H9 (cell line): ENCODE results near the gene COX10. TPM values are rescaled to one million over a fixed set of nuclear protein-coding genes. Genes with fewer than 3 reads are reported as not detected.

Experiments
- DNase-seq: peaks from one replicate; pipeline ENCODE4 v3.0.0-alpha.2; 2017
- H2AFZ ChIP-seq: one replicate; pipeline ENCODE4 v1.6.1; 2013; ENCODE audit warnings: mild to moderate bottlenecking, low read length, control low read depth, moderate library complexity
- H2AK5ac ChIP-seq: 2 replicates; pipeline ENCODE4 v1.6.1; 2013; ENCODE audit warnings: low read length, control low read depth, mixed read lengths; ENCODE audit not compliant: insufficient read length
- H2BK120ac ChIP-seq: one replicate; pipeline ENCODE4 v1.6.1; 2013; ENCODE audit warnings: low read depth, mild to moderate bottlenecking, low read length, control low read depth, inconsistent platforms; ENCODE audit not compliant: poor library complexity, severe bottlenecking
- H2BK12ac ChIP-seq: 2 replicates; pipeline ENCODE4 v1.6.1; 2013; ENCODE audit warnings: low read length, control low read depth, mixed read lengths, low read depth; ENCODE audit not compliant: insufficient read length
- H2BK15ac ChIP-seq: 2 replicates; pipeline ENCODE4 v1.6.1; 2013; ENCODE audit warnings: low read depth, low read length, control low read depth
- H2BK20ac ChIP-seq: one replicate; pipeline ENCODE4 v1.6.1; 2013; ENCODE audit warnings: low read depth, mild to moderate bottlenecking, low read length, control low read depth, inconsistent platforms; ENCODE audit not compliant: poor library complexity, severe bottlenecking
- H2BK5ac ChIP-seq: 2 replicates; pipeline ENCODE4 v1.6.1; 2013; ENCODE audit warnings: low read length, control low read depth, mixed read lengths; ENCODE audit not compliant: insufficient read length
- H3K14ac ChIP-seq: 2 replicates; pipeline ENCODE4 v1.6.1; 2013; ENCODE audit warnings: low read length, control low read depth; ENCODE audit not compliant: insufficient read depth
- H3K18ac ChIP-seq: 2 replicates; pipeline ENCODE4 v1.6.1; 2013; ENCODE audit warnings: low read depth, mild to moderate bottlenecking, mixed read lengths, low read length, control low read depth; ENCODE audit not compliant: insufficient read length
- H3K23ac ChIP-seq: 2 replicates; pipeline ENCODE4 v1.6.1; 2013; ENCODE audit warnings: low read length, control low read depth, mixed read lengths, low read depth; ENCODE audit not compliant: insufficient read length
- H3K23me2 ChIP-seq: 2 replicates; pipeline ENCODE4 v1.6.1; 2013; ENCODE audit warnings: low read depth, mild to moderate bottlenecking, mixed read lengths, low read length, control low read depth; ENCODE audit not compliant: insufficient read length, poor library complexity, severe bottlenecking
- H3K27ac ChIP-seq: 2 replicates; pipeline ENCODE4 v1.5.1; 2013; ENCODE audit warnings: low read length, control low read depth, mixed read lengths, low read depth; ENCODE audit not compliant: insufficient read length
- H3K27me3 ChIP-seq: 2 replicates; pipeline ENCODE4 v1.6.1; 2013; ENCODE audit warnings: low read length, control low read depth, inconsistent platforms; ENCODE audit not compliant: insufficient read depth
- H3K4ac ChIP-seq: 2 replicates; pipeline ENCODE4 v1.6.1; 2013; ENCODE audit warnings: low read depth, mild to moderate bottlenecking, control low read depth, inconsistent platforms, low read length, moderate library complexity
- H3K4me1 ChIP-seq: 2 replicates; pipeline ENCODE4 v1.6.1; 2013; ENCODE audit warnings: low read length, control low read depth, inconsistent platforms; ENCODE audit not compliant: insufficient read depth
- H3K4me2 ChIP-seq: 2 replicates; pipeline ENCODE4 v1.6.1; 2013; ENCODE audit warnings: low read length, control low read depth, mixed read lengths; ENCODE audit not compliant: insufficient read length, insufficient read depth
- H3K56ac ChIP-seq: 2 replicates; pipeline ENCODE4 v1.6.1; 2013; ENCODE audit warnings: low read depth, mild to moderate bottlenecking, mixed read lengths, low read length, control low read depth; ENCODE audit not compliant: insufficient read length
- H3K79me1 ChIP-seq: 2 replicates; pipeline ENCODE4 v1.6.1; 2013; ENCODE audit warnings: low read depth, mild to moderate bottlenecking, moderate library complexity, low read length, control low read depth, inconsistent platforms; ENCODE audit not compliant: insufficient read depth, poor library complexity, severe bottlenecking
- H3K79me2 ChIP-seq: 2 replicates; pipeline ENCODE4 v1.6.1; 2013; ENCODE audit warnings: low read length, control low read depth, inconsistent platforms; ENCODE audit not compliant: insufficient read depth
- H3K9ac ChIP-seq: 2 replicates; pipeline ENCODE4 v1.6.1; 2013; ENCODE audit warnings: low read length, control low read depth, mixed read lengths; ENCODE audit not compliant: insufficient read length; ENCODE audit errors: extremely low read depth
- H3K9me3 ChIP-seq: one replicate; pipeline ENCODE4 v1.6.1; 2013; ENCODE audit warnings: low read depth, low read length, inconsistent platforms; ENCODE audit not compliant: control insufficient read depth
- H3T11ph ChIP-seq: one replicate; pipeline ENCODE4 v1.6.1; 2013; ENCODE audit warnings: mild to moderate bottlenecking, low read length, control low read depth, inconsistent platforms
- H4K20me1 ChIP-seq: one replicate; pipeline ENCODE4 v1.6.1; 2013; ENCODE audit not compliant: control insufficient read depth, insufficient read length, insufficient read depth
- H4K5ac ChIP-seq: 2 replicates; pipeline ENCODE4 v1.6.1; 2013; ENCODE audit warnings: low read depth, mild to moderate bottlenecking, mixed read lengths, low read length, control low read depth; ENCODE audit not compliant: insufficient read length
- H4K8ac ChIP-seq: replicated peaks from 2 replicates; pipeline ENCODE4 v1.6.1; 2013; ENCODE audit warnings: low read length, control low read depth, mixed read lengths, low read depth; ENCODE audit not compliant: insufficient read length
- H4K91ac ChIP-seq: 2 replicates; pipeline ENCODE4 v1.6.1; 2013; ENCODE audit warnings: low read depth, mild to moderate bottlenecking, moderate library complexity, mixed read lengths, low read length, control low read depth; ENCODE audit not compliant: insufficient read length
- H3K27ac Mint-ChIP-seq, 3 experiments: 2 replicates in 2 of 3; 3 replicates in 1 of 3; pipeline ENCODE4 v1.8.0; 2020 to 2021; ENCODE audit warnings: mixed read lengths in 3 of 3, mild to moderate bottlenecking in 1 of 3, moderate library complexity in 1 of 3
- H3K27me3 Mint-ChIP-seq: 2 replicates; pipeline ENCODE4 v1.8.0; 2021; ENCODE audit warnings: low read depth, mild to moderate bottlenecking, moderate library complexity, mixed read lengths
- H3K36me3 Mint-ChIP-seq, 3 experiments: 2 replicates in 2 of 3; 3 replicates in 1 of 3; pipeline ENCODE4 v1.8.0; 2020 to 2021; ENCODE audit warnings: low read depth in 3 of 3, mixed read lengths in 3 of 3; ENCODE audit not compliant: insufficient read depth in 1 of 3
- H3K4me1 Mint-ChIP-seq, 2 experiments: 2 replicates each; pipeline ENCODE4 v1.8.0; 2020; ENCODE audit warnings: mixed read lengths in 2 of 2
- H3K4me3 Mint-ChIP-seq, 2 experiments: 2 replicates in 1 of 2; 3 replicates in 1 of 2; pipeline ENCODE4 v1.8.0; 2020 to 2021; ENCODE audit warnings: mild to moderate bottlenecking in 2 of 2, mixed read lengths in 2 of 2, moderate library complexity in 1 of 2
- H3K9me3 Mint-ChIP-seq, 2 experiments: 2 replicates in 1 of 2; 3 replicates in 1 of 2; pipeline ENCODE4 v1.8.0; 2020; ENCODE audit warnings: mild to moderate bottlenecking in 2 of 2, mixed read lengths in 2 of 2, moderate library complexity in 1 of 2
- WGBS: extraction: QIAGEN DNeasy Blood & Tissue Kit; methylation state at CpG from one replicate; pipeline ENCODE4 v1.1.7; 2013; ENCODE audit warnings: missing lambda C conversion rate, low lambda C conversion rate, mixed read lengths; ENCODE audit not compliant: insufficient read length; ENCODE audit errors: extremely low coverage; 5-methylcytosine and 5-hydroxymethylcytosine counted together
- total RNA-seq: library from RNA; stranded (reverse); gene quantifications from 2 replicates; pipeline ENCODE4 v1.2.1, GENCODE V29; 2021
- TF ChIP-seq, protein P1 (sequence below): fragments of 200-600 bp; sonication (generic); conservative IDR thresholded peaks from 3 replicates; pipeline ENCODE4 v1.8.0; 2021; ENCODE audit warnings: antibody characterized with exemption, mild to moderate bottlenecking

Gene COX10
- total RNA-seq, 1 experiment from 2014 or later = 20.6 TPM

DNA sequence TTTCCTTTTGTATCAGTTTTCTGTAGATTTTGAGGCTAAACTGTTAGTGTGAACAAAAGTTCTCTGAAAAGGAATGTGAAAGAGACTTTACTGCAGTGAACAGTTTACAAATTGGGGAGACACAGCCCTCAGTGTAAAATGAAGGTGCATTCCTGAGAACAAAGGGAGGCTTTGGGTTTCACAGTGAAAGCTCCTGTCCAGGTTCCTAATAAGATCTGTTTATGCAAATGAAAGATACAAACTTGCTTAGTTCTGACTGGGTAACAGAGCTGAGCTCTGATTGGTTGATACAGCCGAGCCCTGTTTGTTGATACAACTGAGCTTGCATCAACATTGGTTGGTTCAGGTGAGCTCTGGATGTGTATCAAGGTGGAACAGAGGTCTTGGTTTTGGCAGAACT, 175.7 kb downstream of the COX10 start:
- peaks cover 6 to 7% of the 10 kb centered on the region in 2 experiments for H3K4me1 Mint-ChIP-seq
- H2BK5ac ChIP-seq = no peak overlapping the region
- H3K9ac ChIP-seq = no peak overlapping the region
- WGBS = no CpG with 5 or more reads among the region's 1 CpG
- peak overlapping the region in 1 of 3 experiments; percentile 48; a peak in 1 of 7 replicates for H3K27ac Mint-ChIP-seq
- no peak overlapping the region for H3K14ac ChIP-seq
- H2AK5ac ChIP-seq = no peak overlapping the region
- H3K56ac ChIP-seq = no peak overlapping the region
- H3K27ac ChIP-seq = no peak overlapping the region
- no peak overlapping the region for H2AFZ ChIP-seq
- no peak overlapping the region for H3K18ac ChIP-seq
- no peak for DNase-seq
- no peak overlapping the region for H3T11ph ChIP-seq
- TF ChIP-seq, protein P1, sequence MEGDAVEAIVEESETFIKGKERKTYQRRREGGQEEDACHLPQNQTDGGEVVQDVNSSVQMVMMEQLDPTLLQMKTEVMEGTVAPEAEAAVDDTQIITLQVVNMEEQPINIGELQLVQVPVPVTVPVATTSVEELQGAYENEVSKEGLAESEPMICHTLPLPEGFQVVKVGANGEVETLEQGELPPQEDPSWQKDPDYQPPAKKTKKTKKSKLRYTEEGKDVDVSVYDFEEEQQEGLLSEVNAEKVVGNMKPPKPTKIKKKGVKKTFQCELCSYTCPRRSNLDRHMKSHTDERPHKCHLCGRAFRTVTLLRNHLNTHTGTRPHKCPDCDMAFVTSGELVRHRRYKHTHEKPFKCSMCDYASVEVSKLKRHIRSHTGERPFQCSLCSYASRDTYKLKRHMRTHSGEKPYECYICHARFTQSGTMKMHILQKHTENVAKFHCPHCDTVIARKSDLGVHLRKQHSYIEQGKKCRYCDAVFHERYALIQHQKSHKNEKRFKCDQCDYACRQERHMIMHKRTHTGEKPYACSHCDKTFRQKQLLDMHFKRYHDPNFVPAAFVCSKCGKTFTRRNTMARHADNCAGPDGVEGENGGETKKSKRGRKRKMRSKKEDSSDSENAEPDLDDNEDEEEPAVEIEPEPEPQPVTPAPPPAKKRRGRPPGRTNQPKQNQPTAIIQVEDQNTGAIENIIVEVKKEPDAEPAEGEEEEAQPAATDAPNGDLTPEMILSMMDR = no peak
- no peak overlapping the region for H2BK120ac ChIP-seq
- H3K9me3 Mint-ChIP-seq = peaks cover 0 to 2% of the 10 kb centered on the region in 2 experiments; a peak in 1 of 5 replicates
- H3K9me3 ChIP-seq = no peaks in the 10 kb centered on the region
- H2BK12ac ChIP-seq = no peak overlapping the region
- H3K27me3 Mint-ChIP-seq = no peaks in the 10 kb centered on the region
- no peak overlapping the region for H4K5ac ChIP-seq
- H3K23ac ChIP-seq = no peak overlapping the region
- H3K27me3 ChIP-seq = no peaks in the 10 kb centered on the region
- no peaks in the 10 kb centered on the region for H3K4me1 ChIP-seq
- no peaks in the 10 kb centered on the region for H4K20me1 ChIP-seq
- H4K8ac ChIP-seq = no peak overlapping the region
- H3K4me2 ChIP-seq = no peak overlapping the region
- H3K79me1 ChIP-seq = no peaks in the 10 kb centered on the region
- no peaks in the 10 kb centered on the region for H3K79me2 ChIP-seq
- H3K36me3 Mint-ChIP-seq = no peaks in the 10 kb centered on the region
- no peak overlapping the region for H2BK15ac ChIP-seq
- no peaks in the 10 kb centered on the region for H3K23me2 ChIP-seq
- H2BK20ac ChIP-seq = no peak overlapping the region
- H3K4ac ChIP-seq = no peak overlapping the region
- H4K91ac ChIP-seq = no peak overlapping the region
- H3K4me3 Mint-ChIP-seq = no peak overlapping the region
